ENCODE measurements around the gene SLC23A2.
"Not testable (repeated sequence)": the region's sequence is repeated elsewhere in the genome, so short reads cannot be mapped to it uniquely, and the experiment has no call there.

Gene SLC23A2

DNA sequence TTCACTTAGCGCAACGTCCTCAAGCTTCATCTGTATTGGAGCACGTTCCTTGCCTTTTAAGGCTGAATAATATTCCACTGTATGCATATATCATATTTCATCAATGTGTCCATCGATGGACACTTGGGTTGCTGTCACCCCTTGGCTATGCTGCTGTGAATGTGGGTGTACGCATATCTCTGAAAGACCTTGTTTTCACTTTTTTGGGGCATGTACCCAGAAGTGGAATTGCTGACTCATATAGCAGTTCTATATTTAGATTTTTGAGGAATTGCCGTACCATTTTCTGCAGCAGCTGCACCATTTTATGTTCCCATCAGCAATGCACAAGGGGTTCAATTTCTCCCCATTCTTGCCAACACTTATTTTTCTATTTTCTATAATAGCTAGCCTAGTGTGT is 22.8 kb upstream of the SLC23A2 start:
- CTCF ChIA-PET = interaction anchor here (0.6 kb wide), 1 partner anchor 266 kb away, joined by 3 read pairs; no protein-coding TSS in a partner anchor
- TF ChIP-seq ZNF16 (tag by site-specific recombination; IDR thresholded peaks at IDR 0.05; ENCODE audit: low read depth) (no peak), ZNF10 (tag by site-specific recombination; IDR thresholded peaks at IDR 0.05) (no peak), HOXC10 (CRISPR knock-in tag; IDR thresholded peaks at IDR 0.05) (no peak), KLF16 (tag by site-specific recombination; IDR thresholded peaks at IDR 0.05) (no peak), SP2 (tag by site-specific recombination; IDR thresholded peaks at IDR 0.05) (no peak), ZNF626 (tag by site-specific recombination; IDR thresholded peaks at IDR 0.05) (no peak), KLF10 (tag by site-specific recombination; IDR thresholded peaks at IDR 0.05) (no peak), ZNF292 (tag by site-specific recombination; IDR thresholded peaks at IDR 0.05; ENCODE audit: borderline replicate concordance, low read depth) (no peak), ZBTB7A (tag by site-specific recombination; IDR thresholded peaks at IDR 0.05; ENCODE audit: low read depth) (no peak), ZNF404 (tag by site-specific recombination; IDR thresholded peaks at IDR 0.05) (no peak), ZNF549 (tag by site-specific recombination; IDR thresholded peaks at IDR 0.05) (no peak), TRIM28 (IDR thresholded peaks at IDR 0.05; ENCODE audit: borderline replicate concordance, low read length) (no peak), ZNF530 (tag by site-specific recombination; IDR thresholded peaks at IDR 0.05; ENCODE audit: low read depth) (no peak), ZNF837 (tag by site-specific recombination; IDR thresholded peaks at IDR 0.05) (no peak)
- TF ChIP-seq, protein P1, sequence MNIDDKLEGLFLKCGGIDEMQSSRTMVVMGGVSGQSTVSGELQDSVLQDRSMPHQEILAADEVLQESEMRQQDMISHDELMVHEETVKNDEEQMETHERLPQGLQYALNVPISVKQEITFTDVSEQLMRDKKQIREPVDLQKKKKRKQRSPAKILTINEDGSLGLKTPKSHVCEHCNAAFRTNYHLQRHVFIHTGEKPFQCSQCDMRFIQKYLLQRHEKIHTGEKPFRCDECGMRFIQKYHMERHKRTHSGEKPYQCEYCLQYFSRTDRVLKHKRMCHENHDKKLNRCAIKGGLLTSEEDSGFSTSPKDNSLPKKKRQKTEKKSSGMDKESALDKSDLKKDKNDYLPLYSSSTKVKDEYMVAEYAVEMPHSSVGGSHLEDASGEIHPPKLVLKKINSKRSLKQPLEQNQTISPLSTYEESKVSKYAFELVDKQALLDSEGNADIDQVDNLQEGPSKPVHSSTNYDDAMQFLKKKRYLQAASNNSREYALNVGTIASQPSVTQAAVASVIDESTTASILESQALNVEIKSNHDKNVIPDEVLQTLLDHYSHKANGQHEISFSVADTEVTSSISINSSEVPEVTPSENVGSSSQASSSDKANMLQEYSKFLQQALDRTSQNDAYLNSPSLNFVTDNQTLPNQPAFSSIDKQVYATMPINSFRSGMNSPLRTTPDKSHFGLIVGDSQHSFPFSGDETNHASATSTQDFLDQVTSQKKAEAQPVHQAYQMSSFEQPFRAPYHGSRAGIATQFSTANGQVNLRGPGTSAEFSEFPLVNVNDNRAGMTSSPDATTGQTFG (tag by site-specific recombination; IDR thresholded peaks at IDR 0.05; ENCODE audit: borderline replicate concordance) = no peak
- TF ChIP-seq, protein P2, sequence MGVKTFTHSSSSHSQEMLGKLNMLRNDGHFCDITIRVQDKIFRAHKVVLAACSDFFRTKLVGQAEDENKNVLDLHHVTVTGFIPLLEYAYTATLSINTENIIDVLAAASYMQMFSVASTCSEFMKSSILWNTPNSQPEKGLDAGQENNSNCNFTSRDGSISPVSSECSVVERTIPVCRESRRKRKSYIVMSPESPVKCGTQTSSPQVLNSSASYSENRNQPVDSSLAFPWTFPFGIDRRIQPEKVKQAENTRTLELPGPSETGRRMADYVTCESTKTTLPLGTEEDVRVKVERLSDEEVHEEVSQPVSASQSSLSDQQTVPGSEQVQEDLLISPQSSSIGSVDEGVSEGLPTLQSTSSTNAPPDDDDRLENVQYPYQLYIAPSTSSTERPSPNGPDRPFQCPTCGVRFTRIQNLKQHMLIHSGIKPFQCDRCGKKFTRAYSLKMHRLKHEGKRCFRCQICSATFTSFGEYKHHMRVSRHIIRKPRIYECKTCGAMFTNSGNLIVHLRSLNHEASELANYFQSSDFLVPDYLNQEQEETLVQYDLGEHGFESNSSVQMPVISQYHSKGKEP (tag by site-specific recombination; IDR thresholded peaks at IDR 0.05) = no peak
- H3K36me3 ChIP-seq (ENCODE audit: control insufficient read depth in 2 of 2, insufficient read depth in 1 of 2, low read length in 2 of 2) = no peaks in the 10 kb centered on the region
- H3K9me3 ChIP-seq (ENCODE audit: control insufficient read depth, insufficient read depth, low read depth, low read length) = no peaks in the 10 kb centered on the region
- no peak overlapping the region for H3K27ac ChIP-seq (ENCODE audit: extremely low read depth, low read depth, low read length)
- H3K4me1 ChIP-seq (ENCODE audit: control insufficient read depth, insufficient read depth, low read length) = no peaks in the 10 kb centered on the region
- POLR2A ChIA-PET = no interaction called here
- H3K4me3 ChIP-seq (ENCODE audit: low read depth, low read length) = no peak overlapping the region

DNA sequence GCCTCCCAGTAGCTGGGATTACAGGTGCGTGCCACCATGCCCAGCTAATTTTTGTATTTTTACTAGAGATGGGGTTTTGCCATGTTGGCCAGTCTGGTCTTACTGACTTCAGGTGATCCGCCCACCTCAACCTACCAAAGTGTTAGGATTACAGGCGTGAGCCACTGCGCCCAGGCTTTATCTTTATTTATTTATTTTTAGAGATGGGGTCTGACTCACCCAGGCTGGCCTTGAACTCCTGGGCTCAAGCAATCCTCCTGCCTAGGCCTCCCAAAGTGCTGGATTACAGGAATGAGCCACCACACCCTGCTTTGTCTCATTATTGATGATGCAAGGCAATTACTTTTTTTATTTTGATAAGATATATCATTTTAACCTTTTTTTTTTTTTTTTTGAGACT is 21.9 kb upstream of the SLC23A2 start:
- H3K4me1 ChIP-seq (ENCODE audit: control insufficient read depth, insufficient read depth, low read length); H3K9me3 ChIP-seq (ENCODE audit: control insufficient read depth, insufficient read depth, low read depth, low read length); H3K27ac ChIP-seq (ENCODE audit: extremely low read depth, low read depth, low read length); H3K4me3 ChIP-seq (ENCODE audit: low read depth, low read length); H3K36me3 ChIP-seq (ENCODE audit: control insufficient read depth in 2 of 2, insufficient read depth in 1 of 2, low read length in 2 of 2); POLR2A ChIA-PET: not testable (repeated sequence)
- CTCF ChIA-PET = interaction anchor here (0.6 kb wide), 1 partner anchor 78 kb away, joined by 3 read pairs; no protein-coding TSS in a partner anchor

DNA sequence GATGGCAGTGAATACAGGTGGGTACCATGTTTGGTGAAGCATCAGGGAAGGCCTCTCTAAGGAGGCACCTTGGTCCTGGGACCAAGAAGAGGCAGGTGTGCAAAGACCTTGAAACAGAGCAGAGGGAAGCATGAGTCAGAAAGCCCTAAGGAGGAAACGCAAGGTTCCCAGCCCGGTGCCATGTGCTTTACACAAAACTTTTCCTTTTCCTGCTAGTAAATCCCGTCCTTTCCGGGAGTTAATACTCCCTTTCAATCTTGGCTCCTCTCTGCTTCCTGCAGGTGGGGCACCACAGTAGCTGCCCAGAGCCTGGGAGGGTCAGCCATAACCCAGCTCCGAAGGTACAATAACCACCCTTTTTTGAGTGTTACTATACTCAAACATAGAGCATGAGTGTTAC is 19.4 kb upstream of the SLC23A2 start:
- ChIA-PET POLR2A (no interaction called here), CTCF (no interaction called here)
- Histone ChIP-seq H3K4me1 (ENCODE audit: control insufficient read depth, insufficient read depth, low read length) (no peaks in the 10 kb centered on the region), H3K4me3 (ENCODE audit: low read depth, low read length) (no peak overlapping the region), H3K9me3 (ENCODE audit: control insufficient read depth, insufficient read depth, low read depth, low read length) (no peaks in the 10 kb centered on the region), H3K36me3 (ENCODE audit: control insufficient read depth in 2 of 2, insufficient read depth in 1 of 2, low read length in 2 of 2) (no peaks in the 10 kb centered on the region), H3K27ac (ENCODE audit: extremely low read depth, low read depth, low read length) (no peak overlapping the region)
- no peak for TF ChIP-seq KLF7 (tag by site-specific recombination; IDR thresholded peaks at IDR 0.05; ENCODE audit: borderline replicate concordance)
- no peak for TF ChIP-seq ZNF626 (tag by site-specific recombination; IDR thresholded peaks at IDR 0.05)
- no peak for TF ChIP-seq SETDB1 (IDR thresholded peaks at IDR 0.05; ENCODE audit: insufficient read length, low read length)
- no peak for TF ChIP-seq ZNF677 (tag by site-specific recombination; IDR thresholded peaks at IDR 0.05)
- no peak for TF ChIP-seq GLIS1 (tag by site-specific recombination; IDR thresholded peaks at IDR 0.05)
- TF ChIP-seq ZNF354C (tag by site-specific recombination; IDR thresholded peaks at IDR 0.05; ENCODE audit: borderline replicate concordance, low read depth) = no peak
- no peak for TF ChIP-seq TRIM28 (IDR thresholded peaks at IDR 0.05; ENCODE audit: borderline replicate concordance, low read length)
- TF ChIP-seq ZNF600 (tag by site-specific recombination; IDR thresholded peaks at IDR 0.05) = no peak
- TF ChIP-seq KLF10 (tag by site-specific recombination; IDR thresholded peaks at IDR 0.05) = no peak

Data from HEK293 (cell line).